HCT116 (cell line): Measurements from ENCODE around the gene HEATR5B. TPM values are rescaled to one million over a fixed set of nuclear protein-coding genes. Genes with fewer than 3 reads are reported as not detected.

ENCODE experiments used
- ATAC-seq: fragments of 200-7000 bp; cut with Tn5 transposase; 2 replicates; pipeline ENCODE4 v1.9.1; 2020; ENCODE audit warnings: mild to moderate bottlenecking, moderate library complexity
- BruUV-seq: library from RNA; stranded (reverse); fragments of 400-500 nt; replicated peaks from 2 replicates; lab custom pipeline; 2021; lab: Mats Ljungman, UMichigan
- CTCF ChIA-PET: fragments of 300-600 bp; sonication (Branson Sonifier 250); formaldehyde crosslinking; loops from one replicate; lab custom pipeline; 2021; ENCODE audit warnings: antibody characterized with exemption; lab: Charles Lee
- POLR2A ChIA-PET: fragments of 300-600, 350-600 bp; sonication (Branson Sonifier 250); formaldehyde crosslinking; loops from one replicate; lab custom pipeline; 2021; ENCODE audit warnings: antibody characterized with exemption; lab: Charles Lee
- RAD21 ChIA-PET, 2 experiments: fragments of 300-600 bp; sonication (Branson Sonifier 250); formaldehyde crosslinking; loops; one replicate each; lab custom pipeline; 2023; ENCODE audit warnings: low total read pairs in 2 of 2; ENCODE audit not compliant: uncharacterized antibody in 2 of 2, unreplicated experiment in 2 of 2, low non-redundant PET in 1 of 2; lab: Charles Lee
- DNase-seq: peaks from one replicate; pipeline ENCODE4 v3.0.0-alpha.2; 2010; ENCODE audit warnings: low read depth, low spot score
- H2AFZ ChIP-seq: fragments of 200-600 bp; shearing (Covaris generic), sonication (generic); 2 replicates; pipeline ENCODE4 v1.6.1; 2017; ENCODE audit warnings: low read depth, mixed run types, mixed read lengths, antibody characterized with exemption, low read length; ENCODE audit not compliant: poor library complexity, severe bottlenecking
- H3K27ac ChIP-seq: 2 replicates; pipeline ENCODE4 v1.5.1; 2012; ENCODE audit warnings: low read depth, low read length
- H3K27me3 ChIP-seq: fragments of 200-600 bp; sonication (generic); 2 replicates; pipeline ENCODE4 v1.6.1; 2016; ENCODE audit warnings: mixed run types, low read length, mixed read lengths; ENCODE audit not compliant: insufficient read depth
- H3K36me3 ChIP-seq, 2 experiments: fragments of 200-500 bp in 1 of 2; fragments of 200-600 bp in 1 of 2; sonication (Bioruptor generic) in 1 of 2; sonication (generic) in 1 of 2; 2 replicates each; pipeline versions ENCODE4 v1.5.1 to v1.6.1; 2014 to 2016; ENCODE audit warnings: low read length in 2 of 2, inconsistent platforms in 1 of 2, mixed read lengths in 1 of 2, mixed run types in 1 of 2; ENCODE audit not compliant: insufficient read depth in 2 of 2, control insufficient read depth in 1 of 2
- H3K4me1 ChIP-seq, 2 experiments: fragments of 200-600 bp in 1 of 2; sonication (generic) in 1 of 2; 2 replicates each; pipeline versions ENCODE4 v1.5.1 to v1.6.1; 2012 to 2017; ENCODE audit warnings: low read length in 2 of 2, inconsistent platforms in 1 of 2, mild to moderate bottlenecking in 1 of 2, mixed read lengths in 1 of 2, mixed run types in 1 of 2, moderate library complexity in 1 of 2; ENCODE audit not compliant: insufficient read depth in 2 of 2, control insufficient read depth in 1 of 2
- H3K4me2 ChIP-seq: fragments of 200-600 bp; sonication (generic); 2 replicates; pipeline ENCODE4 v1.6.1; 2017; ENCODE audit warnings: mixed run types, low read length, mixed read lengths
- H3K4me3 ChIP-seq, 2 experiments: fragments of 200-600 bp in 1 of 2; sonication (generic) in 1 of 2; replicated peaks in 1 of 2; 2 replicates each; pipeline ENCODE4 v1.5.1; 2011 to 2016; ENCODE audit warnings: low read length in 2 of 2, control low read depth in 1 of 2, low read depth in 1 of 2, mild to moderate bottlenecking in 1 of 2, mixed read lengths in 1 of 2, mixed run types in 1 of 2
- H3K79me2 ChIP-seq: fragments of 200-600 bp; sonication (generic); 2 replicates; pipeline ENCODE4 v1.6.1; 2017; ENCODE audit warnings: mild to moderate bottlenecking, mixed run types, low read length, moderate library complexity, mixed read lengths; ENCODE audit not compliant: insufficient read depth
- H3K9ac ChIP-seq: fragments of 200-600 bp; sonication (generic); 2 replicates; pipeline ENCODE4 v1.6.1; 2016; ENCODE audit warnings: low read length, mixed read lengths
- H3K9me2 ChIP-seq: fragments of 200-600 bp; sonication (generic), shearing (Covaris generic); 2 replicates; pipeline ENCODE4 v1.6.1; 2017; ENCODE audit warnings: mixed run types, mild to moderate bottlenecking, moderate library complexity; ENCODE audit not compliant: insufficient read depth
- H3K9me3 ChIP-seq, 2 experiments: fragments of 200-500 bp in 1 of 2; fragments of 200-600 bp in 1 of 2; sonication (Bioruptor generic) in 1 of 2; sonication (generic) in 1 of 2; 2 replicates each; pipeline ENCODE4 v1.6.1; 2014 to 2017; ENCODE audit warnings: low read length in 2 of 2, mixed read lengths in 2 of 2, inconsistent platforms in 1 of 2, low read depth in 1 of 2, mild to moderate bottlenecking in 1 of 2, mixed run types in 1 of 2, moderate library complexity in 1 of 2; ENCODE audit not compliant: control insufficient read depth in 1 of 2, insufficient read depth in 1 of 2
- H4K20me1 ChIP-seq: fragments of 200-600 bp; sonication (generic), shearing (Covaris generic); 2 replicates; pipeline ENCODE4 v1.6.1; 2017; ENCODE audit warnings: mixed run types, mild to moderate bottlenecking, moderate library complexity; ENCODE audit not compliant: insufficient read depth
- ATF3 ChIP-seq: IDR thresholded peaks from 2 replicates; pipeline ENCODE4 v1.6.1; 2012
- CEBPB ChIP-seq: IDR thresholded peaks from 2 replicates; pipeline ENCODE4 v1.6.1; 2012; ENCODE audit warnings: low read depth
- EGR1 ChIP-seq: IDR thresholded peaks from 2 replicates; pipeline ENCODE4 v1.6.1; 2012; ENCODE audit warnings: low read depth
- EZH2phosphoT487 ChIP-seq: fragments of 200-600 bp; IDR thresholded peaks from 2 replicates; pipeline ENCODE4 v1.6.1; 2018; ENCODE audit warnings: antibody characterized with exemption, borderline replicate concordance
- FOSL1 ChIP-seq: IDR thresholded peaks from 2 replicates; pipeline ENCODE4 v1.6.1; 2012; ENCODE audit warnings: low read depth
- POLR2A ChIP-seq: IDR thresholded peaks from 2 replicates; pipeline ENCODE4 v1.7.0; 2011; ENCODE audit warnings: borderline replicate concordance; ENCODE audit not compliant: insufficient read depth, insufficient read length; ENCODE audit errors: extremely low read depth
- SP1 ChIP-seq: IDR thresholded peaks from 2 replicates; pipeline ENCODE4 v1.6.1; 2012; ENCODE audit warnings: low read depth
- SRF ChIP-seq: IDR thresholded peaks from 2 replicates; pipeline ENCODE4 v1.6.1; 2012; ENCODE audit warnings: low read depth
- TCF7L2 ChIP-seq: IDR thresholded peaks from 2 replicates; pipeline ENCODE4 v1.7.0; 2011; ENCODE audit warnings: borderline replicate concordance, inconsistent platforms; ENCODE audit not compliant: insufficient read depth, insufficient read length; ENCODE audit errors: extremely low read depth
- YY1 ChIP-seq: IDR thresholded peaks from 2 replicates; pipeline ENCODE4 v1.6.1; 2011; ENCODE audit warnings: low read length, low read depth, moderate library complexity, mild to moderate bottlenecking; ENCODE audit not compliant: insufficient replicate concordance; ENCODE audit errors: extremely low read depth
- ZBTB33 ChIP-seq: IDR thresholded peaks from 2 replicates; pipeline ENCODE4 v1.6.1; 2011; ENCODE audit warnings: mild to moderate bottlenecking, low read length, moderate library complexity; ENCODE audit not compliant: insufficient replicate concordance; ENCODE audit errors: extremely low read depth
- ZNF274 ChIP-seq: fragments of 200-500 bp; sonication (Bioruptor generic); IDR thresholded peaks from 2 replicates; pipeline ENCODE4 v1.6.1; 2014; ENCODE audit warnings: mild to moderate bottlenecking, low read depth, low read length, inconsistent platforms
- intact Hi-C: fragments of 100-400 bp; cut with micrococcal nuclease; formaldehyde crosslinking; loops from 2 replicates; pipeline ENCODE4 v1.10.0; 2022
- total RNA-seq: library from RNA; stranded (reverse); gene quantifications from one replicate; pipeline ENCODE4 v1.2.1, GENCODE V29; 2021; ENCODE audit not compliant: unreplicated experiment

Gene HEATR5B
- total RNA-seq, 1 experiment from 2014 or later: 10.6 TPM

GRCh38 chr2:37096568-37096967, 12.4 kb upstream of the HEATR5B start:
- BruUV-seq: no TSS peak
- RAD21 ChIA-PET: no interaction called here
- no peaks in the 10 kb centered on the region for H3K9me2 ChIP-seq
- DNase-seq: no peak
- no peak overlapping the region for H2AFZ ChIP-seq
- ATAC-seq: no peak
- no peak overlapping the region for H3K4me2 ChIP-seq
- no peaks in the 10 kb centered on the region for H3K27me3 ChIP-seq
- H3K36me3 ChIP-seq: peaks cover 6 to 11% of the 10 kb centered on the region in 2 experiments; a peak in 3 of 4 replicates
- no peaks in the 10 kb centered on the region for H3K4me1 ChIP-seq
- CTCF ChIA-PET: no interaction called here
- intact Hi-C loops: no loop called here
- no peak overlapping the region for H3K27ac ChIP-seq
- no peak overlapping the region for H3K9ac ChIP-seq
- H3K9me3 ChIP-seq: no peaks in the 10 kb centered on the region
- no peaks in the 10 kb centered on the region for H3K79me2 ChIP-seq
- H4K20me1 ChIP-seq: no peaks in the 10 kb centered on the region
- POLR2A ChIA-PET: no interaction called here
- TF ChIP-seq SRF (no peak), EGR1 (no peak), EZH2phosphoT487 (no peak), CEBPB (no peak), ZBTB33 (no peak), SP1 (no peak), ATF3 (no peak), FOSL1 (no peak), TCF7L2 (no peak), ZNF274 (no peak), POLR2A (no peak), YY1 (no peak)
- H3K4me3 ChIP-seq: no peak overlapping the region
